HepG2 (cell line): ENCODE measurements around the gene BRINP1. TPM values are rescaled to one million over a fixed set of nuclear protein-coding genes. Genes with fewer than 3 reads are reported as not detected.

ENCODE experiments used
- AHDC1 ChIP-seq: sonication (generic); formaldehyde crosslinking; IDR thresholded peaks from 2 replicates; pipeline ENCODE4 v1.5.1; 2020; ENCODE audit warnings: mild to moderate bottlenecking, missing genetic modification reagents, borderline replicate concordance
- BHLHE40 ChIP-seq: IDR thresholded peaks from 2 replicates; pipeline ENCODE4 v1.6.1; 2011; ENCODE audit warnings: low read length, improper control_type of control experiment
- ESRRA ChIP-seq: sonication (generic); formaldehyde crosslinking; IDR thresholded peaks from 2 replicates; pipeline ENCODE4 v1.5.1; 2020; ENCODE audit warnings: mild to moderate bottlenecking, low read depth, missing genetic modification reagents
- FOSL1 ChIP-seq: sonication (generic); formaldehyde crosslinking; IDR thresholded peaks from 2 replicates; pipeline ENCODE4 v1.9.0; 2021; ENCODE audit warnings: missing genetic modification reagents, borderline replicate concordance
- GABPB1 ChIP-seq: IDR thresholded peaks from 2 replicates; pipeline ENCODE4 v1.6.1; 2016; ENCODE audit warnings: mild to moderate bottlenecking, missing genetic modification reagents, moderate library complexity, missing compliant biosample characterization
- GATAD2A ChIP-seq: IDR thresholded peaks from 2 replicates; pipeline ENCODE4 v1.6.1; 2016
- KDM3A ChIP-seq: IDR thresholded peaks from 2 replicates; pipeline ENCODE4 v1.6.1; 2018; ENCODE audit warnings: low read depth, missing compliant biosample characterization
- MAX ChIP-seq: IDR thresholded peaks from 2 replicates; pipeline ENCODE4 v1.6.1; 2012; ENCODE audit warnings: inconsistent platforms
- NRL ChIP-seq: sonication (generic); formaldehyde crosslinking; IDR thresholded peaks from 2 replicates; pipeline ENCODE4 v1.5.0; 2020; ENCODE audit warnings: missing genetic modification reagents, mild to moderate bottlenecking, moderate library complexity, borderline replicate concordance
- SAP130 ChIP-seq: IDR thresholded peaks from 2 replicates; pipeline ENCODE4 v1.6.1; 2016; ENCODE audit warnings: low read depth
- SNAPC4 ChIP-seq: sonication (generic); formaldehyde crosslinking; IDR thresholded peaks from 2 replicates; pipeline ENCODE4 v1.4.0; 2020; ENCODE audit warnings: mild to moderate bottlenecking, missing genetic modification reagents
- SOX13 ChIP-seq, 3 experiments: fragments of 450-650 bp in 1 of 3; sonication (generic) in 1 of 3; formaldehyde crosslinking in 1 of 3; IDR thresholded peaks in 2 of 3; conservative IDR thresholded peaks in 1 of 3; 2 replicates each; pipeline versions ENCODE4 v1.5.0 to v1.6.1; 2016 to 2020; ENCODE audit warnings: antibody characterized with exemption in 1 of 3, mild to moderate bottlenecking in 1 of 3, missing compliant biosample characterization in 1 of 3, missing genetic modification reagents in 1 of 3, moderate library complexity in 1 of 3
- ZMYM4 ChIP-seq: sonication (generic); formaldehyde crosslinking; IDR thresholded peaks from 2 replicates; pipeline ENCODE4 v1.8.1; 2023; ENCODE audit warnings: mild to moderate bottlenecking, missing genetic modification reagents
- ZNF644 ChIP-seq: IDR thresholded peaks from 2 replicates; pipeline ENCODE4 v1.6.1; 2016; ENCODE audit warnings: low read depth
- ZSCAN9 ChIP-seq: IDR thresholded peaks from 2 replicates; pipeline ENCODE4 v1.6.1; 2016; ENCODE audit warnings: borderline replicate concordance
- polyA plus RNA-seq, 8 experiments: library from polyadenylated mRNA; depleted of rRNA in 3 of 8; stranded (reverse) in 7 of 8; unstranded in 1 of 8; fragments of >200 nt; fragmentation: Illumina TruSeq in 4 of 8; extraction: Trizol in 4 of 8; gene quantifications; 2 replicates each; pipeline versions ENCODE4 v1.2.1 to v1.2.3, GENCODE V29; 2011 to 2016; ENCODE audit warnings: low read depth in 4 of 8, missing spikeins in 1 of 8, mixed read lengths in 1 of 8; ENCODE audit not compliant: insufficient read depth in 1 of 8
- total RNA-seq, 5 experiments: library from RNA; depleted of rRNA; stranded (reverse); fragments of >200 nt; fragmentation: Illumina TruSeq; extraction: Trizol; gene quantifications; 2 replicates each; pipeline ENCODE4 v1.2.3, GENCODE V29; 2016; ENCODE audit warnings: low read depth in 1 of 5
- TF ChIP-seq, protein P1 (sequence below), 2 experiments: sonication (generic) in 1 of 2; formaldehyde crosslinking in 1 of 2; IDR thresholded peaks; 2 replicates each; pipeline versions ENCODE4 v1.5.1 to v1.6.1; 2011 to 2020; ENCODE audit warnings: borderline replicate concordance in 1 of 2, low read depth in 1 of 2, low read length in 1 of 2, mild to moderate bottlenecking in 1 of 2, missing genetic modification reagents in 1 of 2, moderate library complexity in 1 of 2

The BRINP1 gene
- total and polyA plus RNA-seq, 2 of the 13 experiments (the other 11 are each of a cell fraction or from before 2014, with no cell fraction given): not detected

- TF ChIP-seq SNAPC4 (CRISPR knock-in tag): no peak
- no peak for TF ChIP-seq ZSCAN9 (CRISPR knock-in tag)
- TF ChIP-seq ESRRA (CRISPR knock-in tag): peak; percentile 67; the same call in 1 of the 2 replicates
- no peak for TF ChIP-seq SOX13 (IDR thresholded peaks at IDR 0.05)
- TF ChIP-seq SOX13 (CRISPR knock-in tag; conservative IDR thresholded peaks at IDR 0.05 in 1 of 2, IDR thresholded peaks at IDR 0.05 in 1 of 2): peak in 1 of 2 experiments; percentile 38; a peak in 1 of 4 replicates
- peak; percentile 39; the same call in 1 of the 2 replicates for TF ChIP-seq KDM3A (CRISPR knock-in tag)
- peak; percentile 79 for TF ChIP-seq MAX
- TF ChIP-seq ZMYM4: no peak
- 0 out of 2 replicates have a peak, but pooled peaks have one; percentile 26 for TF ChIP-seq SAP130 (CRISPR knock-in tag)
- TF ChIP-seq GABPB1 (CRISPR knock-in tag): peak; percentile 54
- peak; percentile 73; the same call in 1 of the 2 replicates for TF ChIP-seq FOSL1 (CRISPR knock-in tag)
- TF ChIP-seq ZNF644 (CRISPR knock-in tag): peak; percentile 88
- TF ChIP-seq, protein P1, sequence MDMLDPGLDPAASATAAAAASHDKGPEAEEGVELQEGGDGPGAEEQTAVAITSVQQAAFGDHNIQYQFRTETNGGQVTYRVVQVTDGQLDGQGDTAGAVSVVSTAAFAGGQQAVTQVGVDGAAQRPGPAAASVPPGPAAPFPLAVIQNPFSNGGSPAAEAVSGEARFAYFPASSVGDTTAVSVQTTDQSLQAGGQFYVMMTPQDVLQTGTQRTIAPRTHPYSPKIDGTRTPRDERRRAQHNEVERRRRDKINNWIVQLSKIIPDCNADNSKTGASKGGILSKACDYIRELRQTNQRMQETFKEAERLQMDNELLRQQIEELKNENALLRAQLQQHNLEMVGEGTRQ (IDR thresholded peaks at IDR 0.05; ENCODE audit: low read depth, low read length): peak; percentile 28; the same call in 1 of the 2 replicates
- TF ChIP-seq, protein P1 (CRISPR knock-in tag; IDR thresholded peaks at IDR 0.05; ENCODE audit: borderline replicate concordance): peak; percentile 43; the same call in 1 of the 2 replicates
- no peak for TF ChIP-seq NRL (CRISPR knock-in tag)
- TF ChIP-seq GATAD2A (CRISPR knock-in tag): peak; percentile 37; the same call in 1 of the 2 replicates
- peak; percentile 37; the same call in 1 of the 2 replicates for TF ChIP-seq AHDC1 (CRISPR knock-in tag)
- TF ChIP-seq BHLHE40: peak; percentile 59
Observed at GRCh38 chr9:119322184-119322583, 47.1 kb downstream of the BRINP1 start (continued).
